Inflammatory macrophage treated with lipopolysaccharide for 4 hours (primary cell): ENCODE results near the gene ACP5.

ENCODE experiments used
- DNase-seq: peaks from one replicate; pipeline ENCODE4 v3.0.0-alpha.2; 2020

The ACP5 gene

GRCh38 chr19:11547929-11548700 lies 29.3 kb downstream of the ACP5 start:
- DNase-seq, result no peak

GRCh38 chr19:11541238-11541637 lies 36.2 kb downstream of the ACP5 start:
- DNase-seq, result no peak

GRCh38 chr19:11540645-11541044 lies 36.8 kb downstream of the ACP5 start:
- no peak for DNase-seq

GRCh38 chr19:11539495-11540365 lies 37.7 kb downstream of the ACP5 start:
- DNase-seq, result no peak

- DNase-seq, result no peak
Observed at GRCh38 chr19:11538232-11539036, 39.0 kb downstream of the ACP5 start, which contains the start of gene CNN1. Gene CNN1, plus strand, starts transcription at chr19:11538851. Its CDS starts 77 bp downstream, at chr19:11538928.

GRCh38 chr19:11535792-11536595 lies 41.5 kb downstream of the ACP5 start:
- DNase-seq, result peak; percentile 91

- no peak for DNase-seq
Observed at GRCh38 chr19:11534948-11535347, 42.5 kb downstream of the ACP5 start.

GRCh38 chr19:11534538-11534937 lies 42.9 kb downstream of the ACP5 start:
- peak; percentile 35 for DNase-seq

GRCh38 chr19:11530432-11530831 lies 47.0 kb downstream of the ACP5 start:
- peak; percentile 80 for DNase-seq

- DNase-seq, result peak; percentile 99
Observed at GRCh38 chr19:11528551-11529341, 48.7 kb downstream of the ACP5 start, which contains the start of gene ECSIT. Gene ECSIT, minus strand, starts transcription at chr19:11529134. Its CDS starts 9,964 bp downstream, at chr19:11519170.
